ENCODE results near the gene SLAIN1. TPM values are rescaled to one million over a fixed set of nuclear protein-coding genes. Genes with fewer than 3 reads are reported as not detected.

Gene SLAIN1
- total RNA-seq, 1 experiment from 2014 or later, result not detected

DNA sequence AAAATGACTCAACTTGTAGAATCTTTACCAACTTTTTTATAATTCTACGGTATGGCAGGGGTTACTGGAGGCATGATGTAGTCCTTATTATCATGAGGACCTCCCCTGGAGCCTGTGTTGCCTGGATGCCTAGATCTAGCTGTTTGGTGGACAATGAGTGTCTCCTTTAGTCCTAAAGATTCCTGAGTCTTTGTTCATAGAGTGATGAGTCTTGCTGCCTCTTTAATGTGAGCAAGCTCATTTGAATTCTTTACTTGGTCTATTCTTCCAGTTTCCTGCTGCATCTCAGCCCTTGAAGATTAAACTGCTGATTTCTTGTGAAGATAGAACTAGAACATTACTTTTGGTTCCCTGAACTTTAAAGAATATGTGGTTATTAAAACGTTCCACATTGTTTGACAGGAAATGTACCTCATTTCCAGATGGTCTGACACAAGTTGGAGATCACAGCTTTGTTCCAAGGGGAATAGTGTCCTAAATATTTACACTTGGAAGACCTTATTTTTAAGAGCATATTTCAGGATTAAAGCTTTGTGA lies 51.9 kb downstream of the SLAIN1 start:
- Histone ChIP-seq H3K36me3 (no peaks in the 10 kb centered on the region), H3K27me3 (replicated peaks) (0 out of 2 replicates have a peak, but pooled peaks cover 11% of the 10 kb centered on the region), H3K27ac (no peak overlapping the region), H3K4me1 (replicated peaks) (no peaks in the 10 kb centered on the region), H3K9me3 (replicated peaks) (no peaks in the 10 kb centered on the region), H3K4me3 (no peak overlapping the region)
- no peak for DNase-seq (ENCODE audit: low read depth in 1 of 2, low spot score in 2 of 2)

DNA sequence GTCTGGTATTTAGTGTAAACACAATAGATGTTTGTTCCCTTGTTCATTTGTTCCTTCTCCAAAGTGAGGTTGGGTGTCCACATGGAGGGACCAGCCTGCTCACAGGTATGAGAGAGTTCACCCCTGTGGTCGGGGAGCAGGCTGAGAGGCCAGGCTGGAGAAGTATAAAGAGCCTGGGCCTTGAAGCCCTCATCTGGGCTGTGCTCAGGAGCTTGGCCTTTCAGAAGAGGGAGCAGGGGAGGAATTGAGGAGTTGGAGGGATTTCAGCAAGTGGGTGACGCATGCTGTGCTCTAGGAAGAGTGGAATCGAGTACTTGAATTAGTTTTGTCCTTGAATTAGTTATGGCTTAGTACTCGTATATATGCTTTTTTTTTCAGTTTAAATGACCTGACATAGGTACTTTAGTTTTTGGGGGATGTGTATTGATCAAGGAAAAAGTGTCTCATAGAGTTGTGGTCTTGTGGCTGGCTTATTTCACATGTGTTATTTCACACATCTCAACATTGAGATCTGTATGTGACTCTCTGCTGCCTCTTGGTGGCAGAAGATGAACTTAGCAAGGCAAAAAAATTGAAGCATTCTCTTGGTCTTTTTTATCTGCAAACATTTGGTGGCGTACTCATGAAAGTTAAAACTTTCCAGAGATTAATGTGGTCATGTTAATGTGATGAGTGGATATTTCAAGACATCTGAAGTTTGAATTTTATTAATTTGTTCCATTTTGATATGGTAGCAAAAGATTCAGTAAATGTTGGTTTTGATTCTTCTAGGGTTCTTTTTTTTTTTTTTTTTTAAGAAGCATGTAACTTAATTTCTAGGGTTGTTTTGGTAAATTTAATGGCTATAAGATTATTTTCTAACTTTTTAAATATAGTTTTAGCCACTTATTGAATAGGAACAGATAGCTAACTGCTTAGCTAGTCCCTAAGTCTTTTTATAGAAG lies 54.3 kb downstream of the SLAIN1 start:
- H3K4me1 ChIP-seq (replicated peaks), result no peaks in the 10 kb centered on the region
- peak in 1 of 2 experiments; percentile 26 for DNase-seq (ENCODE audit: low read depth in 1 of 2, low spot score in 2 of 2)
- no peaks in the 10 kb centered on the region for H3K36me3 ChIP-seq
- no peak overlapping the region for H3K4me3 ChIP-seq
- no peak overlapping the region for H3K27ac ChIP-seq
- 0 out of 2 replicates have a peak, but pooled peaks cover 11% of the 10 kb centered on the region for H3K27me3 ChIP-seq (replicated peaks)
- H3K9me3 ChIP-seq (replicated peaks), result no peaks in the 10 kb centered on the region

DNA sequence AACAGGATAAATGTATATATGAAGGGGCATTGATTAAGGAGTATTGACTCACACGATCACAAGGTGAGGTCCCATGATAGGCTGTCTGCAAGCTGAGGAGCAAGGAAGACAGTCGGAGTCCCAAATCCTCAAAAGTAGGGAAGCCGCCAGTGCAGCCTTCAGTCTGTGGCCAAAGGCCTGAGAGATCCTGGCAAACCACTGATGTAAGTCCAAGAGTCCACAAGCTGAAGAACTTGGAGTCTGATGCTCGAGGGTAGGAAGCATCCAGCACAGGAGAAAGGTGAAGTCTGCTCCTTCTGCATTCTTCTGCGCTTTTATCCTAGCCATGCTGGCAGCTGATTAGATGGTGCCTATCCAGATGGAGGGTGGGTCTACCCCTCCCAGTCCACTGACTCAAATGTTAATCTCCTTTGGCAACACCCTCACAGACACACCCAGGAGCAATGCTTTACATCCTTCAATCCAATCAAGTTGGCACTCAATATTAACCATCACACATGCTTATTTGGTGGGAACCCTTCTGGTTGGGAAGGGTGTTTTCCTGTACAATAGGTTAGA lies 55.1 kb downstream of the SLAIN1 start:
- Histone ChIP-seq H3K4me3 (no peak overlapping the region), H3K4me1 (replicated peaks) (no peaks in the 10 kb centered on the region), H3K27ac (no peak overlapping the region), H3K36me3 (no peaks in the 10 kb centered on the region), H3K27me3 (replicated peaks) (0 out of 2 replicates have a peak, but pooled peaks cover 8% of the 10 kb centered on the region), H3K9me3 (replicated peaks) (no peaks in the 10 kb centered on the region)
- no peak for DNase-seq (ENCODE audit: low read depth in 1 of 2, low spot score in 2 of 2)

DNA sequence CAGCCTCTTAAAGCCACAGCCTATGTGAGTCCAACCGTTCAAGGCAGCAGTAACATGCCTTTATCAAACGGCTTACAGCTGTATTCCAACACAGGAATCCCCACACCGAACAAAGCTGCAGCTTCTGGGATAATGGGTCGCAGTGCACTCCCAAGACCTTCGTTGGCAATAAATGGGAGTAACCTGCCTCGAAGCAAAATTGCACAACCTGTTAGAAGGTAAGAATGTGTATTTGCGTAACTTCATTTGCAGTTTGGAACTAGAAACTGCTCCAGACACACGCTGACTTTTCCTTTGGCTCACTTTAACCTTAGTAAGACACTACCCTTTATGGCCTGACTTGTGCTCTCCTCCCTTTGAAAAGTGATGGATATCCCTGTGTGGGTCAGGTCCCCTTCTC lies 63.4 kb downstream of the SLAIN1 start:
- H3K36me3 ChIP-seq, result no peaks in the 10 kb centered on the region
- peaks cover 5% of the 10 kb centered on the region; the same call in 1 of the 2 replicates for H3K27me3 ChIP-seq (replicated peaks)
- DNase-seq (ENCODE audit: low read depth in 1 of 2, low spot score in 2 of 2), result no peak
- H3K4me1 ChIP-seq (replicated peaks), result no peaks in the 10 kb centered on the region
- H3K27ac ChIP-seq, result no peak overlapping the region
- H3K9me3 ChIP-seq (replicated peaks), result no peaks in the 10 kb centered on the region
- no peak overlapping the region for H3K4me3 ChIP-seq

DNA sequence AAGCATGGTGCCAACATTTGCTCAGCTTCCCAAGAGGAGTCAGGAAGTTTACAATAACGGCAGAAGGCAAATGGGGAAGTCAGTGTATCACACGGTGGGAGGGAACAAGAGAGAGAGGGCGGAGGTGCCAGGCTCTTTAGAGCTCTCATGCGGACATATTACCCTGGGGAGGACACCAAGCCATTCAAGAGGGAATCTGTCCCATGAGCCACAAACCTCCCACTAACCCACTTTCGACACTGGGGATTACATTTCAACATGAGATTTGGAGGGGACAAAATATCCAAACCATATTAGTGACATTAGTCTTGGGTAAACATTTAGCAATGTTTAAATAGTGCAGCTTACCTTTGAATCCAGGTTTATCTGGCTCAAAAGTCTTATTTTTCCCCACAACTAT lies 69.9 kb downstream of the SLAIN1 start:
- Histone ChIP-seq H3K4me3 (no peak overlapping the region), H3K27me3 (replicated peaks) (no peaks in the 10 kb centered on the region; the same call in 1 of the 2 replicates), H3K27ac (no peak overlapping the region), H3K36me3 (no peaks in the 10 kb centered on the region), H3K4me1 (replicated peaks) (no peaks in the 10 kb centered on the region), H3K9me3 (replicated peaks) (no peaks in the 10 kb centered on the region)
- DNase-seq (ENCODE audit: low read depth in 1 of 2, low spot score in 2 of 2), result no peak

DNA sequence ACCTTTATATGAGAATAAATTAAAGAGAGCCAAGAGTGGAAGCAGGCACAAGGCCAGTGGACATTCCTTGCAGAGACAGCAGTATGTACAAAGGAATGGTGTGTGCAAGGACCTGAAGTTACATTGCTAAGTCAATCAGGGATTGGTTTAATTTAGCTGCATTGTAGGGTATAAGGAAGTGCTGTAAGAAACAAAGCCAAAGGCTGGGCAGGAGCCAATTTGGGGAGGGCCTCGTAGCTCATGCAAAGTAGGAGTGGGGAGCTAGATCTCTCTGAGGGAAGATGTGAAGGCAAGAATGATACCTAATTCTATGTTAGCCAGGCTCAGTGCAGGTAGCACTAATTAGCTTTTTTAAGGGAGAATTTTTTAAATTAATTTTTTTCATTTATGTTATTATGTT lies 76.7 kb downstream of the SLAIN1 start:
- Histone ChIP-seq H3K4me3 (no peak overlapping the region), H3K9me3 (replicated peaks) (no peaks in the 10 kb centered on the region), H3K27ac (no peak overlapping the region), H3K27me3 (replicated peaks) (no peaks in the 10 kb centered on the region; the same call in 1 of the 2 replicates), H3K36me3 (no peaks in the 10 kb centered on the region), H3K4me1 (replicated peaks) (no peaks in the 10 kb centered on the region)
- DNase-seq (ENCODE audit: low read depth in 1 of 2, low spot score in 2 of 2), result no peak

DNA sequence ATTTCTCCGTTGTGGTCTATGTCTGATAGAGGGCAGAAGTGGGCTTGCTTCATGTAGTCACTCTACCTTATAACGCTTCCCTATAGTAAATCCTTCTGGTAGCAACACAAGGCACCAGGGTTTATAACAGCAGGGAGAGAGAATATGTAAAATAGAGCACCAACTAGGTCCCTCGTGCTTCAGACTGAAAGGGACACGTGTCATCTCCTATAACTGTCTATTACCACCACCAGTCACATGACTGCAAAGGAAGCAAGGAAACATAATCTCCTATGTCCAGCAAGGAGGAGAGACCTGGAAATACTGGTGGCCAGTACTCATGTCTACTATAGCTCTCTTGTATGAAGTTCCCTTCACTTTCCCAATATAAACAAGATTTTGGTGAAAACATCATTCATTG lies 79.2 kb downstream of the SLAIN1 start:
- no peak overlapping the region for H3K27ac ChIP-seq
- no peaks in the 10 kb centered on the region for H3K36me3 ChIP-seq
- H3K27me3 ChIP-seq (replicated peaks), result no peaks in the 10 kb centered on the region; the same call in 1 of the 2 replicates
- no peaks in the 10 kb centered on the region for H3K4me1 ChIP-seq (replicated peaks)
- H3K4me3 ChIP-seq, result no peak overlapping the region
- H3K9me3 ChIP-seq (replicated peaks), result no peaks in the 10 kb centered on the region
- no peak for DNase-seq (ENCODE audit: low read depth in 1 of 2, low spot score in 2 of 2)

DNA sequence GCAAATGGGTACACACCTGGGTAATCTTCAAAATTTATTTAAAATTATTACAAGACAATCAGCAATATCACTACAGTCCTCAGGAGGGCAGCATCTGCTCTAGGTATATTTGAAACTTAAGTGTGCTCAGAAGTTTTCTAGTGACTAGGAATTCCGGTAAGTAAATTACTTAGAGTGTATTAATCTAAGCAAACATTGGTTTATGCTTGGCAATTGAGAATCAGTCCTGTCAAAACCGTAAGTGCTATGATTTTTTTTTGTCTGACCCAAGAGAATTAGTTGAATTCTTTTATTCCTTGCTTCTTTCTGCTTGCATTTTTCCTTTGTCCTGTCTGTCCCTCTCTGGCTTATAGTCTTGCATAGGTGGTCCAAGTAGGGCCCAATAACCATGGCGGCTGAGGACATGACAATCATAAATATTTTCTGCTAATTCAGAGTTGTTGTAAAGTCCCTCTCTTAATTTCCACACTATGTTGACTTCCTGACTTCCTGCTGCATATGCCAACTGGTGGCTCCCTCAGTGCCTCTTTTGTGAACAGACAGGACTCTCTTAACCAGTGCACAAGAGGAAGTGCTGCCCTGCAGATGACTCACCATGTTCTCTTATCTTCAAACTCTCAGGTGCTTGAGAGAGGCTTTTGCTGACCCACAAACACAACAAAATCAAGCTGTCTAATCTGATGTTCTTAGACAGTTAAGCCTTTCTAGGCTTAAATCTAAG lies 82.2 kb downstream of the SLAIN1 start:
- DNase-seq (ENCODE audit: low read depth in 1 of 2, low spot score in 2 of 2), result peak in 1 of 2 experiments; percentile 28
- no peaks in the 10 kb centered on the region for H3K27me3 ChIP-seq (replicated peaks)
- no peaks in the 10 kb centered on the region for H3K9me3 ChIP-seq (replicated peaks)
- no peak overlapping the region for H3K4me3 ChIP-seq
- H3K4me1 ChIP-seq (replicated peaks), result no peaks in the 10 kb centered on the region
- no peak overlapping the region for H3K27ac ChIP-seq
- H3K36me3 ChIP-seq, result no peaks in the 10 kb centered on the region

DNA sequence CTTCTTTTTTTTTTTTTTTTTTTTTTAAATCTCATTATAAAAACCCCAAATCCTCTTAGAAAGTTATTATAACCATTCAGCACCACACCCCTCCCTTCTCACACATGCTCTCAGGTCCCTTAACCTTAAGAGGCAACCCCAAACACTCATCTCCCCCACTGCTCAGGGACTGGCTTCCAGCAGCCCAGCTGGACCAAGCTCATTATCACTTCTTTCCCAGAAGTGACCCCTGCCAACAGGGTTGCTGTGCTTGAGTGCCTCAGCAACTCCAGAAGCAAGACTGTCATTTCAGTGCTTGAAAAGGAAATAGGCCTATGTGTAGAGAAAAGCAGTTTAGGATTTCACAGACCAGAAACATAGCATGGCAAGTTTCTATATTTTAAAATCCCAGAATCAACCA lies 84.3 kb downstream of the SLAIN1 start:
- Histone ChIP-seq H3K9me3 (replicated peaks) (no peaks in the 10 kb centered on the region), H3K27me3 (replicated peaks) (no peaks in the 10 kb centered on the region), H3K27ac (no peak overlapping the region), H3K4me1 (replicated peaks) (no peaks in the 10 kb centered on the region), H3K36me3 (no peaks in the 10 kb centered on the region), H3K4me3 (no peak overlapping the region)
- no peak for DNase-seq (ENCODE audit: low read depth in 1 of 2, low spot score in 2 of 2)

DNA sequence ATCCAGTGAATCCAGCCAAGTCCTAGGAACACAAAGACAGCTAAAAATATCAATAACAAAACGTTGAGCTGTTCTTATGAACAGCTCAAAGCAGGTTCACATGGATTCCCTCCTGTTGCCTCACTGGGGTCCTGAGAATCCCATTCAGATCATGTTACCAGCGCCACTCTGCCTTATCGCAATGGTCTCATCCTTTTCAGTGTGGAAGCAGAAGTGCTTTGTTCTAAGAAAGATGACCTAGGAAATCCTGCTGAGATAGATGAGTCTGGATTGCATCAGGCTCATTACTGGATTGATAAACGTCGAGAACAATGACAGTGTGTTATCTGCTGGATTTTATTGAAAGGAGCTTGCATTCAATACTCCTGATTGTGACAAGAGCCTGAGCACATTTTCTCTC lies 87.0 kb downstream of the SLAIN1 start:
- no peaks in the 10 kb centered on the region for H3K9me3 ChIP-seq (replicated peaks)
- no peak overlapping the region for H3K27ac ChIP-seq
- no peak for DNase-seq (ENCODE audit: low read depth in 1 of 2, low spot score in 2 of 2)
- H3K36me3 ChIP-seq, result no peaks in the 10 kb centered on the region
- no peaks in the 10 kb centered on the region for H3K27me3 ChIP-seq (replicated peaks)
- no peak overlapping the region for H3K4me3 ChIP-seq
- H3K4me1 ChIP-seq (replicated peaks), result no peaks in the 10 kb centered on the region

DNA sequence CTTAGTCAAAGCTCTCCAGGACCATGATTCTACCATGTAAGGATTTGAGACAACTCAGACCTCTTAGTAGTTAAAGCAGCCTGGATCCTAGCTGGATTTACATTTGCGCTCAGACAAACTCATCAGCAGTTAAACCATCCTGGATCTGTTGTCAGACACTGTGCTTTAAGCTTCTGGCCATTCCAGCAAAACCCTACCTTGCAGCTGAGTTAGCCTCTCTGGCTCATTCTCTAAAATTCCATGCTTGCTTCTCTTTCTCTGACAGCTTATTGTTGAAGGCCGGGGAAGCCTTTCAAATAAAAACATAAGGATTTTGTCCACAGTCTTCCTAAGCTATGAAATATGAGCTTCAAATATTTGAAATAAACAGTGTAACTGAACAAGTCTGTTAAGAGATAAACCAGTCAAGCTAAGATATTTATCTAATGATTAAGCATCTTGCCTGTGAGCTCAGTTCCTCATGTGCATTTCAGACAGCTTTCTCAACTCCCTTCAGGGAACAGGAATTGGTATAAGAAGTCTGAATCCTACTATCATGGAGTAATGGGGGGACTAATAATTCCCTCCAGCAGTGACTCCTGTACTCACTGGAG lies 89.3 kb downstream of the SLAIN1 start:
- Histone ChIP-seq H3K4me1 (replicated peaks) (no peaks in the 10 kb centered on the region), H3K9me3 (replicated peaks) (peaks cover 5% of the 10 kb centered on the region; the same call in 1 of the 2 replicates), H3K36me3 (no peaks in the 10 kb centered on the region), H3K4me3 (no peak overlapping the region), H3K27ac (no peak overlapping the region), H3K27me3 (replicated peaks) (no peaks in the 10 kb centered on the region)
- no peak for DNase-seq (ENCODE audit: low read depth in 1 of 2, low spot score in 2 of 2)

DNA sequence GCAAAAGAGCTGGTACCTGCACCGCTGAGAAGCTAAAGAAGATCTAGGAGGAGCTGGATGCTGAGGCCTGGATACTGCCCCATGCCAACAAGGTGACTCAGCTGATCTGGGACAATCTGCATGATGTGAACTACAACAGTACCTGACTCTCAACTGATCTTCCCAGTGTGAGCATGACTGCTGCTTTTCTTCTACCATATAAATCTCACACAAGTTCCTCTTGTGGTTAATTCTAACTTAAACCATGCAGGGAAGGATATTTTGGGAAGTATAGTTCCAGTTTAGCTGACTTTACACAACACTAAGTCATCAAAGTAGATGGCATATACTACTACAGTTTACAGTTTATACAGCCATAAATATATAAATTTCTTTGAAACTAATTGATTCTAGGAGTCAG lies 91.9 kb downstream of the SLAIN1 start:
- H3K27ac ChIP-seq, result no peak overlapping the region
- H3K9me3 ChIP-seq (replicated peaks), result peaks cover 5% of the 10 kb centered on the region; the same call in 1 of the 2 replicates
- H3K27me3 ChIP-seq (replicated peaks), result no peaks in the 10 kb centered on the region
- DNase-seq (ENCODE audit: low read depth in 1 of 2, low spot score in 2 of 2), result no peak
- H3K36me3 ChIP-seq, result no peaks in the 10 kb centered on the region
- no peak overlapping the region for H3K4me3 ChIP-seq
- no peaks in the 10 kb centered on the region for H3K4me1 ChIP-seq (replicated peaks)

DNA sequence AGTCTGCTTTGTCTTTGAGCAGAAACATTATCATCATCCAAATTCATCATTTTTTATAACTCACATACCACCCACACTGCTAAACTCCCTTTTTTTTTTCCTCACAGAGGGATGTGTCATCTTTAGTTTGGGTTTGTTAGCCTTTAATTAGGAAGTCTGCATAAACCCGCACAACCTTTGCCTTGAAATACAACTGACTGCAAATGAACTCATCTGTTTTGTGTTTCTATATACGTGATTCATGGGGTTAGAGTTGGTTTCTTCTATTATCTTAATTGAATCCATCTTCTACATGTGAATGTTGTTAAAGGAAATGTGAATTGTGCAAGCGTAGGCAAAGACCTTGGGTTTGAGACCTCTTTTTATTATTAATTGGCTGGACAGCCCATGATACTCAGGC lies 102.7 kb downstream of the SLAIN1 start:
- H3K27me3 ChIP-seq (replicated peaks), result no peaks in the 10 kb centered on the region
- H3K27ac ChIP-seq, result no peak overlapping the region
- DNase-seq (ENCODE audit: low read depth in 1 of 2, low spot score in 2 of 2), result no peak
- no peaks in the 10 kb centered on the region for H3K36me3 ChIP-seq
- H3K4me3 ChIP-seq, result no peak overlapping the region
- H3K4me1 ChIP-seq (replicated peaks), result no peaks in the 10 kb centered on the region
- no peaks in the 10 kb centered on the region for H3K9me3 ChIP-seq (replicated peaks)
